HepG2 (cell line): ENCODE measurements around the gene BRD3. TPM values are rescaled to one million over a fixed set of nuclear protein-coding genes. Genes with fewer than 3 reads are reported as not detected.

ENCODE experiments used
- AGO2 ChIP-seq: fragments of 200-400 bp; formaldehyde crosslinking; optimal IDR thresholded peaks from 2 replicates; pipeline ENCODE3; 2017; ENCODE audit warnings: mild to moderate bottlenecking, low read depth, low read length, moderate library complexity
- CAMTA2 ChIP-seq: sonication (generic); formaldehyde crosslinking; IDR thresholded peaks from 2 replicates; pipeline ENCODE4 v1.4.0; 2020; ENCODE audit warnings: mild to moderate bottlenecking, missing genetic modification reagents, borderline replicate concordance
- CHD4 ChIP-seq: fragments of 200-600 bp; sonication (generic); IDR thresholded peaks from 2 replicates; pipeline ENCODE4 v1.7.0; 2017; ENCODE audit warnings: mild to moderate bottlenecking, low read length, borderline replicate concordance
- FOXA3 ChIP-seq: IDR thresholded peaks from 2 replicates; pipeline ENCODE4 v1.6.1; 2016; ENCODE audit warnings: missing genetic modification reagents, missing compliant biosample characterization
- FOXO1 ChIP-seq: sonication (generic); formaldehyde crosslinking; IDR thresholded peaks from 2 replicates; pipeline ENCODE4 v1.4.0; 2020; ENCODE audit warnings: missing genetic modification reagents
- GABPA ChIP-seq, 2 experiments: IDR thresholded peaks; 2 replicates each; pipeline ENCODE4 v1.6.1; 2011 to 2016; ENCODE audit warnings: low read depth in 2 of 2, low read length in 1 of 2, missing biosample characterization in 1 of 2, missing genetic modification characterization in 1 of 2
- GATA4 ChIP-seq: sonication (generic); IDR thresholded peaks from 2 replicates; pipeline ENCODE4 v1.6.1; 2016; ENCODE audit warnings: antibody characterized with exemption, low read depth, borderline replicate concordance
- IKZF1 ChIP-seq: fragments of 450-650 bp; IDR thresholded peaks from 2 replicates; pipeline ENCODE4 v1.7.1; 2016
- IRX3 ChIP-seq: sonication (generic); formaldehyde crosslinking; IDR thresholded peaks from 2 replicates; pipeline ENCODE4 v1.8.1; 2023; ENCODE audit warnings: mild to moderate bottlenecking, low read depth, missing genetic modification reagents, borderline replicate concordance
- JDP2 ChIP-seq: sonication (generic); formaldehyde crosslinking; IDR thresholded peaks from 2 replicates; pipeline ENCODE4 v1.8.1; 2022; ENCODE audit warnings: missing genetic modification reagents, borderline replicate concordance
- KLF9 ChIP-seq: IDR thresholded peaks from 2 replicates; pipeline ENCODE4 v1.6.1; 2016; ENCODE audit warnings: low read depth
- NFE2 ChIP-seq: sonication (generic); formaldehyde crosslinking; IDR thresholded peaks from 2 replicates; pipeline ENCODE4 v1.4.0; 2020; ENCODE audit warnings: missing genetic modification reagents
- NFE2L2 ChIP-seq: fragments of 150-350 bp; IDR thresholded peaks from 2 replicates; pipeline ENCODE4 v1.6.1; 2014; ENCODE audit warnings: low read length
- PCBP2 ChIP-seq: fragments of 200-400 bp; formaldehyde crosslinking; optimal IDR thresholded peaks from 2 replicates; pipeline ENCODE3; 2018; ENCODE audit warnings: low read length, low read depth; ENCODE audit not compliant: poor library complexity, severe bottlenecking
- PHF8 ChIP-seq: sonication (generic); formaldehyde crosslinking; IDR thresholded peaks from 2 replicates; pipeline ENCODE4 v1.5.0; 2020; ENCODE audit warnings: missing genetic modification reagents
- SCMH1 ChIP-seq: sonication (generic); formaldehyde crosslinking; IDR thresholded peaks from 2 replicates; pipeline ENCODE4 v1.9.0; 2021; ENCODE audit warnings: missing genetic modification reagents, mild to moderate bottlenecking, borderline replicate concordance
- U2AF2 ChIP-seq: fragments of 200-400 bp; formaldehyde crosslinking; IDR thresholded peaks from 2 replicates; pipeline ENCODE4 v1.6.1; 2017; ENCODE audit warnings: low read depth, mild to moderate bottlenecking, low read length
- ZBTB2 ChIP-seq: sonication (generic); formaldehyde crosslinking; IDR thresholded peaks from 2 replicates; pipeline ENCODE4 v1.8.0; 2022; ENCODE audit warnings: low read depth, missing genetic modification reagents
- ZBTB33 ChIP-seq: sonication (generic); formaldehyde crosslinking; IDR thresholded peaks from 2 replicates; pipeline ENCODE4 v1.4.0; 2020; ENCODE audit warnings: missing genetic modification reagents
- ZNF10 ChIP-seq: sonication (generic); formaldehyde crosslinking; IDR thresholded peaks from 2 replicates; pipeline ENCODE4 v1.4.0; 2020; ENCODE audit warnings: mild to moderate bottlenecking, low read depth, missing genetic modification reagents, borderline replicate concordance
- ZNF124 ChIP-seq: sonication (generic); formaldehyde crosslinking; IDR thresholded peaks from 2 replicates; pipeline ENCODE4 v1.4.0; 2020; ENCODE audit warnings: missing genetic modification reagents
- ZNF441 ChIP-seq: sonication (generic); formaldehyde crosslinking; IDR thresholded peaks from 2 replicates; pipeline ENCODE4 v1.7.0; 2021; ENCODE audit warnings: missing genetic modification reagents, borderline replicate concordance
- ZNF598 ChIP-seq: sonication (generic); formaldehyde crosslinking; IDR thresholded peaks from 2 replicates; pipeline ENCODE4 v1.5.1; 2020; ENCODE audit warnings: mild to moderate bottlenecking, missing genetic modification reagents, borderline replicate concordance
- ZNF660 ChIP-seq: sonication (generic); formaldehyde crosslinking; IDR thresholded peaks from 2 replicates; pipeline ENCODE4 v1.5.1; 2020; ENCODE audit warnings: mild to moderate bottlenecking, low read depth, missing genetic modification reagents, borderline replicate concordance
- ZNF724P ChIP-seq: sonication (generic); formaldehyde crosslinking; IDR thresholded peaks from 2 replicates; pipeline ENCODE4 v1.8.0; 2022; ENCODE audit warnings: missing genetic modification reagents, borderline replicate concordance
- ZNF749 ChIP-seq: sonication (generic); formaldehyde crosslinking; IDR thresholded peaks from 2 replicates; pipeline ENCODE4 v1.8.0; 2022; ENCODE audit warnings: mild to moderate bottlenecking, missing genetic modification reagents, moderate library complexity, borderline replicate concordance
- ZNF777 ChIP-seq: sonication (generic); formaldehyde crosslinking; IDR thresholded peaks from 2 replicates; pipeline ENCODE4 v1.4.0; 2020; ENCODE audit warnings: missing genetic modification reagents
- ZNF879 ChIP-seq: sonication (generic); formaldehyde crosslinking; IDR thresholded peaks from 2 replicates; pipeline ENCODE4 v1.8.1; 2023; ENCODE audit warnings: missing genetic modification reagents
- ZSCAN20 ChIP-seq: sonication (generic); formaldehyde crosslinking; IDR thresholded peaks from 2 replicates; pipeline ENCODE4 v1.4.0; 2020; ENCODE audit warnings: missing genetic modification reagents, mild to moderate bottlenecking, borderline replicate concordance
- polyA plus RNA-seq, 8 experiments: library from polyadenylated mRNA; depleted of rRNA in 3 of 8; stranded (reverse) in 7 of 8; unstranded in 1 of 8; fragments of >200 nt; fragmentation: Illumina TruSeq in 4 of 8; extraction: Trizol in 4 of 8; gene quantifications; 2 replicates each; pipeline versions ENCODE4 v1.2.1 to v1.2.3, GENCODE V29; 2011 to 2016; ENCODE audit warnings: low read depth in 4 of 8, missing spikeins in 1 of 8, mixed read lengths in 1 of 8; ENCODE audit not compliant: insufficient read depth in 1 of 8
- total RNA-seq, 5 experiments: library from RNA; depleted of rRNA; stranded (reverse); fragments of >200 nt; fragmentation: Illumina TruSeq; extraction: Trizol; gene quantifications; 2 replicates each; pipeline ENCODE4 v1.2.3, GENCODE V29; 2016; ENCODE audit warnings: low read depth in 1 of 5

Gene BRD3
- total and polyA plus RNA-seq, 2 of the 13 experiments (the other 11 are each of a cell fraction or from before 2014, with no cell fraction given): 5.9 to 12.9 TPM

- TF ChIP-seq ZBTB33 (CRISPR knock-in tag): no peak
- no peak for TF ChIP-seq SCMH1 (CRISPR knock-in tag)
- no peak; the same call in 1 of the 2 replicates for TF ChIP-seq JDP2 (CRISPR knock-in tag)
- no peak for TF ChIP-seq ZSCAN20 (CRISPR knock-in tag)
- TF ChIP-seq ZNF124: no peak
- no peak for TF ChIP-seq ZNF660
- TF ChIP-seq ZBTB2 (CRISPR knock-in tag): 0 out of 2 replicates have a peak, but pooled peaks have one; percentile 32
- no peak for TF ChIP-seq ZNF879 (CRISPR knock-in tag)
- no peak for TF ChIP-seq FOXO1 (CRISPR knock-in tag)
- no peak for TF ChIP-seq KLF9 (CRISPR knock-in tag)
- no peak for TF ChIP-seq U2AF2
- TF ChIP-seq PCBP2: no peak
- TF ChIP-seq CHD4: no peak
- no peak for TF ChIP-seq IKZF1
- TF ChIP-seq FOXA3: no peak
- TF ChIP-seq CAMTA2 (CRISPR knock-in tag): no peak
- no peak for TF ChIP-seq NFE2L2
- TF ChIP-seq ZNF598 (CRISPR knock-in tag): no peak
- peak; percentile 55; the same call in 1 of the 2 replicates for TF ChIP-seq PHF8
- no peak for TF ChIP-seq GABPA (IDR thresholded peaks at IDR 0.05; ENCODE audit: low read depth, low read length)
- no peak for TF ChIP-seq GABPA (CRISPR knock-in tag; IDR thresholded peaks at IDR 0.05; ENCODE audit: low read depth)
- no peak for TF ChIP-seq ZNF441
- peak; percentile 80 for TF ChIP-seq AGO2
- no peak for TF ChIP-seq ZNF10 (CRISPR knock-in tag)
- 0 out of 2 replicates have a peak, but pooled peaks have one; percentile 40 for TF ChIP-seq ZNF749 (CRISPR knock-in tag)
- TF ChIP-seq GATA4: no peak
- TF ChIP-seq ZNF724P (CRISPR knock-in tag): no peak
- peak; percentile 42; the same call in 1 of the 2 replicates for TF ChIP-seq IRX3 (CRISPR knock-in tag)
- TF ChIP-seq ZNF777 (CRISPR knock-in tag): peak; percentile 15; the same call in 1 of the 2 replicates
- TF ChIP-seq NFE2 (CRISPR knock-in tag): no peak
These were observed 75.7 kb downstream of the BRD3 start, which contains the start of gene VAV2 (continued) for GRCh38 chr9:133991964-133992779.
